ENCODE measurements around the gene SYT9.

DNA sequence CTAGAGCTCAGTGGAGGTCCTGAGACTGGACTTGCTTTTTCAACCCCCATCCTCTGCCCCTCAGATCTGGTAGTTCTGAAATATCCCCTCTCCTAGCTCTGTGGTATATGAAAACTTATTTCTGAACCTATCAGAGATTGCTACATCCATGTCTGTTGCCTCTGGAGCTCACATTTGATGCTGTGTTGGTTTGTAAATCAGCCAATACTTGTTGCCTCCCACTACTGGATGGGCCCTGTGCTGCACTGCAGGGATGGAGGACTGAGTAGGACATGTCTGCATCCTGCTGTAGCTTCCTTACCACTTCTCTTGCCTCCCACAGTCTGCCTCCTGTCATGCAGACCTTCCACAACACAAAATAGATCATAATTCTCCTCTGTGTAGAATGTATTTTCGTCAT is 238.8 kb downstream of the SYT9 start:
- no peak for TF ChIP-seq CTCF (conservative IDR thresholded peaks at IDR 0.05)
- TF ChIP-seq EZH2 (IDR thresholded peaks at IDR 0.05; ENCODE audit: low read depth), result no peak
